Fibroblast of the aortic adventitia (primary cell): ENCODE measurements around the gene PPARA. TPM values are rescaled to one million over a fixed set of nuclear protein-coding genes. Genes with fewer than 3 reads are reported as not detected.
A peak's percentile ranks its signal among the peaks of the same experiment; 100 is the strongest.

ENCODE experiments used
- DNase-seq: peaks from one replicate; pipeline ENCODE4 v3.0.0-alpha.2; 2010; ENCODE audit warnings: low read depth
- H3K4me3 ChIP-seq: 2 replicates; pipeline ENCODE4 v1.5.1; 2011; ENCODE audit warnings: low read depth, mild to moderate bottlenecking, control low read depth, low read length, moderate library complexity
- total RNA-seq: library from RNA; depleted of rRNA; stranded (reverse); fragments of >200 nt; gene quantifications from 2 replicates; pipeline ENCODE4 v1.2.3, GENCODE V29; 2012; ENCODE audit warnings: low replicate concordance
- TF ChIP-seq, protein P1 (sequence below): IDR thresholded peaks from 2 replicates; pipeline ENCODE4 v1.5.1; 2011; ENCODE audit warnings: mild to moderate bottlenecking, low read length, control low read depth, inconsistent platforms; ENCODE audit not compliant: insufficient read depth

Gene PPARA
- total RNA-seq, 1 donor: 13.4 TPM

DNA sequence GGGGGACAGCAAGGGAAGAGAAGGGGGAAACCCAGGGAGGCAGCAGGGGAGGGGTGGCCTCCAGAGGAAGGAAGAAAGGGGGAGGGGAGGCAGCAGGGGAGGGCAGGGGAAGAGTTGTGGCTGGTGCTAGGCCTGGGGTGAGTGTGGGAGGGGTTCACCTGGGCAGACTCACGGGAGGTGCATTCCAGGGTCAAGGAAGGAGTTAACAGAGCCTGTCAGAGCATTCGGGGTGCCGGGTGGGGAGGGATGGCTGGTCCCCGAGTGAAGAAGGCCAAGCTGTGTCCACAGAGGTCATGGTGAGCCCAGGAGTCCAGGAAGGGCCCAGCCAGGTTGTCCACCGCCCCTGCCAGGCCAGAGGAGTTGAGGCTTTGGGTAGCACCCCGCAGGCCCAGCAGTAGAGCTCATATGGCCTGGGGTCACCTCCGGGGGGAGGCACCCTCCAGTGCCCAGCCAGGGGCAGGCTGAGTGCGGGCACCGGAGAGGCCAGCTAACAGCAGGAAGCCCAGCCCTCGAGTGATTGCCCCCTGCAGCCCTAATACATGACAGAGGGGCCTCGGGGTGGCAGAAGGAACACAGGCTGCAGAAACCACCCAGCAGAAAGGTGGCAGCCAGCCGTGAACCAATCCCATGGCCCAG, 31.1 kb upstream of the PPARA start:
- no peak for DNase-seq
- TF ChIP-seq, protein P1, sequence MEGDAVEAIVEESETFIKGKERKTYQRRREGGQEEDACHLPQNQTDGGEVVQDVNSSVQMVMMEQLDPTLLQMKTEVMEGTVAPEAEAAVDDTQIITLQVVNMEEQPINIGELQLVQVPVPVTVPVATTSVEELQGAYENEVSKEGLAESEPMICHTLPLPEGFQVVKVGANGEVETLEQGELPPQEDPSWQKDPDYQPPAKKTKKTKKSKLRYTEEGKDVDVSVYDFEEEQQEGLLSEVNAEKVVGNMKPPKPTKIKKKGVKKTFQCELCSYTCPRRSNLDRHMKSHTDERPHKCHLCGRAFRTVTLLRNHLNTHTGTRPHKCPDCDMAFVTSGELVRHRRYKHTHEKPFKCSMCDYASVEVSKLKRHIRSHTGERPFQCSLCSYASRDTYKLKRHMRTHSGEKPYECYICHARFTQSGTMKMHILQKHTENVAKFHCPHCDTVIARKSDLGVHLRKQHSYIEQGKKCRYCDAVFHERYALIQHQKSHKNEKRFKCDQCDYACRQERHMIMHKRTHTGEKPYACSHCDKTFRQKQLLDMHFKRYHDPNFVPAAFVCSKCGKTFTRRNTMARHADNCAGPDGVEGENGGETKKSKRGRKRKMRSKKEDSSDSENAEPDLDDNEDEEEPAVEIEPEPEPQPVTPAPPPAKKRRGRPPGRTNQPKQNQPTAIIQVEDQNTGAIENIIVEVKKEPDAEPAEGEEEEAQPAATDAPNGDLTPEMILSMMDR: no peak

DNA sequence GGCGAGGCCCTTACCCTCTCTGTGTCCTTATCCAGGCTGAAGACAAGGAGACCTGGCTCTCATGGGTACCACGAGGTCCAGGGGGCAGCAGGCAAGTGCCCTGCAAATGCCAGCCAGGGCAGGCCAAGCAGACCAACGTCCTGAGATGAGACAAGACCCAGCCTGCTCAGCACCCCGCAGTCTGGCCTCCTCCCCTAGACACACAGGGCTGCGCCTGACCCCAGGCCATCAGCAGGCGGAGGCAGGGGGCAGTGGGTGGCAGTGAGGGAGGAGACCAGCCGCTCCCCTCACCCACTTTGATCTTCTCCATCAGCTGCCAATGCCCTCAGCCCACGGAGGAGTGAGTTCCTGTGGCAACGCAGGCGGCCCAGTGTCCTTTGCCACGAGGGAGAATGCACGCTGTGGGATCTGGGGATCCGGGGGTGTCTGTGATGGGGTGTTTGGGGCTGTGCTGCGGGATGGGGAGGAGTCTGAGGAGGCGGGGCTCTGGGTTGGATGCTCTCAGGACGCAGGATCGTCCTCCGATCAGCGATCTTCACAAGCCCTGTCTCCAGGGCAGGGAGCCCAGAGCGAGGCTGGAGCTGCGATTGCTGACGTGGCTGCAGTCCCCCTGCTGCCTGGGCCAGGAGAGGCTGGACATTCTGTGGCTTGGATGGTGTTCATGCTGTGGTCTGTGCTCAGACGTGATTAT, 30.5 kb upstream of the PPARA start:
- TF ChIP-seq, protein P1: no peak
- H3K4me3 ChIP-seq: no peak overlapping the region
- peak; percentile 89 for DNase-seq

More for the DNA sequence above, 31.1 kb upstream of the PPARA start:
- no peak overlapping the region for H3K4me3 ChIP-seq

DNA sequence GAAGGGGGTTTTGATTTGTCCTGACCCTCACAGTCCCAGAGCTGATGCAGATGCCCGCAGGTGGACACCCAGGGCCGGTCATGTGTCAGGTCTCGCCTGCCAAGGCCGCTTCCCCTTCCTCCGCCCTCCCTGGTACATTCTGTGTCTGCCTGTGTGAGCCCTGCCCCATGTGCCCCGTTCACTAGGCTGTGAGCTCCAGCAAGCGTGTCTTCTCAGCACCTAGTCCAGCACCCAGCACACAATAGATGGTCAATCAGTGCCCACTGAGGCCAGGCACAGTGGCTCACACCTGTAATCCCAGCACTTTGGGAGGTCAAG, 29.9 kb upstream of the PPARA start:
- TF ChIP-seq, protein P1: no peak
- DNase-seq: no peak
- H3K4me3 ChIP-seq: no peak overlapping the region

DNA sequence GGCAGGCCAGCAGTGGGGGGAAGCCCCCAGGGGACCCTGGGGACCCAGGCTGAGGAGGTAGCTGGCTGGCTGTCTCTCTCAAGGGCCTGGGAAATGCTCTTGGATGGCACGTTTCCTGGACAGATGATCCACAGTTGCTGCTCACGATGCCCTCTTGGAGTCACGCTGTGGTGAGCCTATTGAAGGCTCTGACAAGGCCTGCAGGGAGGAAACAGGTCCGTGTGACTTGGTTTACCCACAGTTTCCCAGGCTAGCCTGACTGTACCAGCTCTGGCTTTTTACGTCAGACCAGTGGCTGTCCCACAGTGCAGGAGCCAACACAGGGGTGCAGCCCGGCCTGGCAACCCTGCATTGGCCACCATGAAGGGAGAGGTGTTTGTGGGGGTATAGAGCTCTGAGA, 29.2 kb upstream of the PPARA start:
- DNase-seq: no peak
- no peak overlapping the region for H3K4me3 ChIP-seq
- TF ChIP-seq, protein P1: no peak

DNA sequence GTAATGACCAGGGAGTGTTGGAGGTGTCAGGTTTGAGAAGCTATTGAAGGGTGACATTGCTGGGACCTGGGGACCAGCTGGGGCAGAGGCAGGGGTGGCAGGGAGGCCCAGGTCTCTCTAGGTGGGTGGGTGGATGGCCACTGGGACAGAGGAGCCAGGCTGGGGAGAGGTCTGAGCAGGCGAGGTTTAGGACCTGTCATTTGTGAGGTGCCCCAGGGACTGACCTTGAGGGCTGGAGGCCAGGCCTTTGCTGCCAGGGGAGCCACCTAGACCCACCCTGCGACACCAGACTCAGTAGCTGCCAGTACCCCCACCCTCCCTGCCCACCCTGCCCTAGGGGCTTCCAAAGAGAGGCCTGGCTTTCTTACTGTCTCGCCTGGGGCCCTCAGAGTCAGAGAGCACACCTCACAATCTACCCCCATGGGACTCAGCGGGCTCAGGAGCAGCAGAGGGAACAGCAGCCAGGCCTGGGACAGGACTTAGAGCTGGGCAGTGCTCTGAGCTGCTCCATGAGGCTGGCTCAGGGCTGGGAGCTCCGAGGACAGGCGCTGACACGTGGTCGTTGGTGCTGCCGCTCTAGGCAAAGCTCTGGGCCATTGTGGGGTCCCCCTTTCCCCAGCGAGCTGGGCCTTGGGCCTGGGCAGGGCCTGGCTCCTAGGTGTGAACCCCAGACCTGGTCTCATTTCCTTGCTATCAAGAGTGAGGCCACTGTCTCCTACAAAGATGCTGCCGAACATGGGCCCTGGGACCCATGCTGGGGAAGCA, 28.6 kb upstream of the PPARA start:
- TF ChIP-seq, protein P1: no peak
- DNase-seq: no peak
- H3K4me3 ChIP-seq: no peak overlapping the region

DNA sequence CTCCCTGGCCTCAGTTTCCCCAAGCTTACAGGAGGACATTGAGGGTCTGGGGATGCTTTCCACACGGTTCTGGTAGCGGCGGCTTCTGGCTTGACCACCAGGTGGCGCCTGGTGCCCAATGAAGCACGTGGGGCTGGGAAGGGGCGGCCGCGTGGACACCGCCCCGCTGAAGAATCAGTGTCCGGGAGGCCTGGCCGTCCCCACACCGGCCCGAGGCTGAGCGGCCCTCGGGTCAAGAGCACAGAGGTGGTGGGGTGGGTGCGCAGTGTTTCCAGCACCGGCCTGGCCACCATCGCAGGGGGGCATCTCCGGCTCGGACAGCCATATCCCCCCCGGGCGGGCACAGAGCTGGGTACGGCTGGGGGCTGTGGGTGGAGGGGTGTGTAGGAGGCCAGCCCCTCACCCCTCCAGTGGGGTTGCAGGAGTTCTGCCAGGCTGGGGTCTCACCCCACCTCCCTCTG, 27.8 kb upstream of the PPARA start:
- TF ChIP-seq, protein P1: peak; percentile 88
- no peak overlapping the region for H3K4me3 ChIP-seq
- DNase-seq: peak; percentile 62
